GM21526 (cell line): Measurements from ENCODE around the gene CA9.
A peak's percentile ranks its signal among the peaks of the same experiment; 100 is the strongest.
"Not testable (repeated sequence)": the region's sequence is repeated elsewhere in the genome, so short reads cannot be mapped to it uniquely, and the experiment has no call there.

Experiments used
- ATAC-seq: cut with Tn5 transposase; IDR thresholded peaks from one replicate; pipeline ENCODE4 v1.9.1; 2021; ENCODE audit warnings: moderate library complexity; ENCODE audit not compliant: unreplicated experiment, low FRiP score

Gene CA9

DNA sequence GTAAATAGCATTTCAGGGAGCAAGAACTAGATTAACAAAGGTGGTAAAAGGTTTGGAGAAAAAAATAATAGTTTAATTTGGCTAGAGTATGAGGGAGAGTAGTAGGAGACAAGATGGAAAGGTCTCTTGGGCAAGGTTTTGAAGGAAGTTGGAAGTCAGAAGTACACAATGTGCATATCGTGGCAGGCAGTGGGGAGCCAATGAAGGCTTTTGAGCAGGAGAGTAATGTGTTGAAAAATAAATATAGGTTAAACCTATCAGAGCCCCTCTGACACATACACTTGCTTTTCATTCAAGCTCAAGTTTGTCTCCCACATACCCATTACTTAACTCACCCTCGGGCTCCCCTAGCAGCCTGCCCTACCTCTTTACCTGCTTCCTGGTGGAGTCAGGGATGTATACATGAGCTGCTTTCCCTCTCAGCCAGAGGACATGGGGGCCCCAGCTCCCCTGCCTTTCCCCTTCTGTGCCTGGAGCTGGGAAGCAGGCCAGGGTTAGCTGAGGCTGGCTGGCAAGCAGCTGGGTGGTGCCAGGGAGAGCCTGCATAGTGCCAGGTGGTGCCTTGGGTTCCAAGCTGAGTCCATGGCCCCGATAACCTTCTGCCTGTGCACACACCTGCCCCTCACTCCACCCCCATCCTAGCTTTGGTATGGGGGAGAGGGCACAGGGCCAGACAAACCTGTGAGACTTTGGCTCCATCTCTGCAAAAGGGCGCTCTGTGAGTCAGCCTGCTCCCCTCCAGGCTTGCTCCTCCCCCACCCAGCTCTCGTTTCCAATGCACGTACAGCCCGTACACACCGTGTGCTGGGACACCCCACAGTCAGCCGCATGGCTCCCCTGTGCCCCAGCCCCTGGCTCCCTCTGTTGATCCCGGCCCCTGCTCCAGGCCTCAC is at the start of gene CA9:
CA9 (plus strand) TSS at position 797 of the 893 bp plus-strand sequence; CDS start at position 829, 32 bp downstream.
- no peak for ATAC-seq

DNA sequence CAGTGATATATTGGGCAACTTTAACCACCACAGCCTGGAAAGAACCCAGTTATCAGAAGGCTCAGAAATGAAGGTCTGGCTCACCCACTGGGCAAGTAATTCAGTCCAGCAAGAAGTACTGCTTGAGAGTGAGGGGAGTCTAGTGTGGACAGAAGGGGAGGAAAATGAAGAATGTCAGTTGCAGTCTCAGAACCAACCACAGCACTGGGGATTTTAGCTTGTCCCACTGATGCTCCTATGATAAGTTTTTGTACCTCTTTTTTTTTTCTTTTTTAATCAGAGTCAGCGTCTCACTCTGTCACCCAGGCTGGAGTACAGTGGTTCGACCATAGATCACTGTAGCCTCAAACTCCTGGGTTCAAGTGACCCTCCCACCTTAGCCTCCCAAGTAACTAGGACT is 46.2 kb upstream of the CA9 start:
- ATAC-seq, result no peak

DNA sequence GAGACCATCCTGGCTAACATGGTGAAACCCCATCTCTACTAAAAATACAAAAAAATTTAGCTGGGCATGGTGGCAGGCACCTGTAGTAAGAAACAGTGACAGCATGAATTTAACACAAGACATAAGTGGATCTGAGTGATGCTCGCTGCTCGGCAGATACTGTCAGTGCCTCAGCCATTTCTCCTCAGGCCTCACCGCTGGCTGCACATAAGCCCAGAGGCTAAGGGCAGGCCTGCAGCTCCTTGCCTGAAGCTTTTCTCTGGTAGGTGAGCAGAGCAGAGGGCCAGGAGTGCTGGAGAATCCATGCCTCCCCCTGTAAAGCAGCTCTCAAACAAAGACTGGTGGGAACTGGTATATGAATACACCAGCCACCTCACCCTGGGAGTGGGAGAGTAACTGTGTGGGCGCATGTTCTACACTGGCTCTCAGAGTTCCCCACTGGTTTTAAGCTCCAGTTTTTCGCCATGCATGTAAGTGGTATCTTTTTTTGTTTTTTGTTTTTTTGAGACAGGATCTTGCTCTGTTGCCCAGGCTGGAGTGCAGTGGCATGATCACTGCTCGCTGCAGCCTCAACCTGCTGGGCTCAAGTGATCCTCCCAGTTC is 45.2 kb upstream of the CA9 start:
- ATAC-seq, result no peak

- ATAC-seq, result no peak
Measured at GRCh38 chr9:35629597-35629996, 44.1 kb upstream of the CA9 start.

DNA sequence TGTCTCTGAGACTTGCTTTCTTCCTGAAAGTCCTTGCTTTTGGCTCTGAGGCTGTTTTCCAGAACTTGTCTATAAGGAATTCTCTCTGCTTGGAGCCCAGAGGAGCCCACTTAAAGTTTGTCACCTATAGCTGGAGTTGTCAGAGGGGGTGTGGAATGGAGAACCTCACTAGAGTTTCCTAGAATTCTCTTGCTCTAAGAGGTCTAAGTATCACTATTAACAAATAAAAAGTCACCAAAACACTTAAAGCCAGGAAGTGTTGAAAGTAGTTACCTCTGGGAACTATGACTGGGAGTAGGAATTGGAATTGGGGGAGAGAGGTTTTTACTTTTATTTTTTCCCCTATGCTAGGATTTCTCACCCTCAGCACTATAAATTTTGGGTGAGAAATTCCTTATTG is 38.0 kb upstream of the CA9 start:
- ATAC-seq, result no peak

- no peak for ATAC-seq
Measured at GRCh38 chr9:35636135-35636876, 37.4 kb upstream of the CA9 start.

DNA sequence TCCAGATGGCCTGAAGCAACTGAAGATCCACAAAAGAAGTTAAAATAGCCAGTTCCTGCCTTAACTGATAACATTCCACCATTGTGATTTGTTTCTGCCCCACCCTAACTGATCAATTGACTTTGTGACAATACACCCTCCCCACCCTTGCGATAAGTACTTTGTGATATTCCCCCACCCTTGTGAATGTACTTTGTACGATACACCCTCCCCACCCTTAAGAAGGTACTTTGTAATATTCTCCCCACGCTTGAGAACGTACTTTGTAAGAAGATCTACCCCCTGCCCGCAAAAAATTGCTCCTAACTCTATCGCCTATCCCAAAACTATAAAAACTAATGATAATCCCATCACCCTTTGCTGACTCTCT is 36.9 kb upstream of the CA9 start:
- not testable (repeated sequence) for ATAC-seq

GRCh38 chr9:35637427-35637955 is 36.2 kb upstream of the CA9 start:
- not testable (repeated sequence) for ATAC-seq

DNA sequence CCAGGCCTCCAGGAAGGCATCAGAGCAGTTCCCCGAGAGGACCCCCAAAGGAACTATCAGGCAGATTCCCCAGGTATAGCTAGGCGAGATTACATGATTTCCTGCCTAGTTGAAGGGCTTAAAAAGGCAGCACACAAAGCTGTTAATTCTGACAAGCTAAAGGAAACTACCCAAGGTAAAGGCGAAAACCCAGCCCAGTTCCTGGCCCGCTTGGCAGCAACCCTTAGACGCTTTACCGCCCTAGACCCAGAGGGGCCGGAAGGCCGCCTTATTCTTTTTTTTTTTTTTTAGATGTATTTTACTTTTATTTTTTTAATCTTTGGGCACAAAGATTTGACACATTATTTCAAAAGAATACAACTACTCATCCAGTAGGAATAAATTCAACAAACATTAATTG is 35.0 kb upstream of the CA9 start:
- not testable (repeated sequence) for ATAC-seq

DNA sequence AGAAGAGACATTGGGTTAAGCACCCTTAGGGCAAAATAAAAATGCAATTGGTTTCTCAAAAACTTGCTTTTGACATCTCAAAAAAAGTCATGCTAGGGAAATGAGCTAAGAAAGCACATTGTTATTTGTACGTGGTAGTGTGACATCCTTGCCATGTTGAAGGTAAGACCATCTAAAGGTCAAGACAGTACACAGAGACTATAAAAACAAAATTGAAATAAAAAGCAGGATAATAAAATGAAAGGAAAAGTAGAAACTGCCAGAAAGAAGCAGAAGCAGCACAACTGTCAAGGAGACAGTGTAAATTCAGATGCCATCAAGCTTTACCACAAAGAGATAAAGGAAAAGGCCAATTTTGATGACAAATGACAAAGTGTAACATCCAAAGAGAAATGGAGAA is 34.5 kb upstream of the CA9 start:
- not testable (repeated sequence) for ATAC-seq

GRCh38 chr9:35639631-35640030 is 34.1 kb upstream of the CA9 start:
- ATAC-seq, result no peak

DNA sequence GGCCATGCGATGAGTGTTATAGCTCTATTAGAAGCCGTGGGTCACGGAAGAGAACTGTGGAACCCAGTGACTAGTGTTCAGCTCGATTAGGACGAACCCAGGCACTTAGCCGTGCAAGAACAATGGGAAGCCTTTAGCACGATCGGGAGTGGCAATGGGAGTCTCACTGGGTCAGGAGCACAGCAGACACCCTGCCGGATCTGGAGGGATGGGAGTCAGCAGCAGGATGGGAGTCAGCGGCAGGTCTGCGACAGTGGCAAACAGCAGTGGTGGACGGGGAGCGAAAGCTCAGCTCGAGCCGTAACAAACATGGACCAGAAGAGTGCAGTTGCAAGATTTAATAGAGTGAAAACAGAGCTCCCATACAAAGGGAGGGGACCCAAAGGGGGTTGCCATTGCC is 33.3 kb upstream of the CA9 start:
- not testable (repeated sequence) for ATAC-seq

GRCh38 chr9:35641478-35641877 is 32.2 kb upstream of the CA9 start:
- ATAC-seq, result not testable (repeated sequence)

- ATAC-seq, result no peak
Measured at GRCh38 chr9:35643046-35643445, 30.7 kb upstream of the CA9 start.

DNA sequence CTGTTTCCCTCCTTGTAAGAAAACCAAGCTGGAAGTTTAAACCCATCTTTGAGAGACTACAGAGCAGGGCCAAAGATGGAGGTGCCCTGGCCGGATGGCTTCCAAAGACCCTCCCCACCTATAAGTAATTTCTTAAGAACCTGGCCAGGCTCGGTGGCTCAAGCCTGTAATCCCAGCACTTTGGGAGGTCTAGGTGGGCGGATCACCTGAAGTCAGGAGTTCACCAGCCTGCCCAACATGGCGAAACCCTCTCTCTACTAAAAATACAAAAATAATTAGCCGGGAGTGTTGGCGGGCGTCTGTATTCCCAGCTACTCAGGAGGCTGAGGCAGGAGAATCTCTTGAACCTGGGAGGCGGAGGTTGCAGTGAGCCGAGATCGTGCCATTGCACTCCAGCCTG is 28.0 kb upstream of the CA9 start:
- ATAC-seq, result not testable (repeated sequence)

DNA sequence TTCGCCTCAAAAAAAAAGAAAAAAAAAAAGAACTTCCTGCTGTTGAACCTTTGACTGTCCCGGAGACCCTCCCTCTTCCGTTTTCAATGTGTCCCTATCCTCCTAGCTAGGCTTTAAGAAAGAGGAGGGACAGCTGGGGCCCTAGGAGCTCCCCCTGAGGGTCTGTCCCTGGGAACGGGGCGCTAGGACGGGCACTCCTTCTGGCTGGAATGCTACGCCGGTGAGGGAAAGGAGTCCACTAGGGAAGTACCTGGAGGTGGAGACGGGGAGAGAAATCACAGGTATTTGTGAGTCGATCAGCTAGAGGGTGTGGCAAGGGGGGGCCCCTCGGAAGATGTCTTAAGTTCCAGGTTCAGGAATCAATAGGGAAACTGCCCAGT is 27.6 kb upstream of the CA9 start:
- ATAC-seq, result no peak

GRCh38 chr9:35646533-35647265 is 27.0 kb upstream of the CA9 start:
- peak; percentile 80 for ATAC-seq

- no peak for ATAC-seq
Measured at GRCh38 chr9:35649431-35650340, 24.0 kb upstream of the CA9 start.

- ATAC-seq, result no peak
Measured at GRCh38 chr9:35650341-35651158, 23.2 kb upstream of the CA9 start, which contains the start of gene SIT1. TSS of gene SIT1 (minus strand) at chr9:35650931. CDS start at chr9:35650853, 78 bp downstream.
